GM13977 (cell line): ENCODE results near the gene DENND6B.
A peak's percentile ranks its signal among the peaks of the same experiment; 100 is the strongest.

Experiments
- DNase-seq: peaks from one replicate; pipeline ENCODE4 v3.0.0; 2012; ENCODE audit warnings: low spot score
- CTCF ChIP-seq: IDR thresholded peaks from 2 replicates; pipeline ENCODE4 v1.5.1; 2012; ENCODE audit warnings: mild to moderate bottlenecking, control low read depth; ENCODE audit not compliant: insufficient read depth; ENCODE audit errors: extremely low read depth, missing control alignments
- in situ Hi-C: fragments of 300-500 bp; cut with MboI; formaldehyde crosslinking; loops from one replicate; pipeline ENCODE4 v1.12.0; 2022; ENCODE audit warnings: low sequenced_read_pairs, low pct_unique_long_range_greater_than_20kb, mixed read lengths, inconsistent platforms; ENCODE audit not compliant: unreplicated experiment

Gene DENND6B

DNA sequence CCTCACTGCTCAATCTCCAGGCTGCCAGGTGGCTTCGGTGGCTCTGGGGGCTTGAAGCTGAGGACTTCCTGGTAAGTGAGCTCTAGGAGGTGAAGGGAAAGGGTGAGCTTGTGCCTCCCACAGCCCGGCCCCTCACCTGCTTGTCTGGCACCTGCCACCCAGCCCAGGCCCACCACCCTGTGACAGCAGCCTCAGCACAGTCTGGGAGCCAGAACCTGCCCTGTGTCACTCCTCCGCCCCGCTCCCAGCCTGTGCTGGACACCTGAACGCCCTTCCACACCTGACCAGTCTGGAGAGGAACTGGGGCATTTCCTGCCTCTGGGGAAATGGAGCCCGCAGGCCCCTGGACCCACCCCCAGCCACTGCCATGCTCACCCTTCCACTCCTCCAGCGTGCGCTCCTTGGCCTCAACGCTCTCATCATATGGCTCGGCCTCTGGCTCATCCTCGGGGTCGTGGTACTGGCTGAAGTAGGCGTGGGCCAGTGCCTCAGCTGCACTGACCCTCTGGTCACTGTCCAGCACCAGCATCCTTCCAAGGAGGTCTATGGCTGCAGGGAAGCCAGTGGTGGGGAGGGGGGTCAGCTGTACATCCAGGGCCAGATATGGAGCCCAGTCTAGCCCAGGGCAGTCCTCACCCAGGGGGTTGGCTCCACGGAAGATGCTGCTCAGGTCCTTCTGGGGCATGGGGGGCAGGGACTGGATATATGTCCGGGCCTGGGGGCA lies 61.7 kb downstream of the DENND6B start:
- TF ChIP-seq CTCF = no peak
- DNase-seq = no peak
- in situ Hi-C loops = no loop called here

DNA sequence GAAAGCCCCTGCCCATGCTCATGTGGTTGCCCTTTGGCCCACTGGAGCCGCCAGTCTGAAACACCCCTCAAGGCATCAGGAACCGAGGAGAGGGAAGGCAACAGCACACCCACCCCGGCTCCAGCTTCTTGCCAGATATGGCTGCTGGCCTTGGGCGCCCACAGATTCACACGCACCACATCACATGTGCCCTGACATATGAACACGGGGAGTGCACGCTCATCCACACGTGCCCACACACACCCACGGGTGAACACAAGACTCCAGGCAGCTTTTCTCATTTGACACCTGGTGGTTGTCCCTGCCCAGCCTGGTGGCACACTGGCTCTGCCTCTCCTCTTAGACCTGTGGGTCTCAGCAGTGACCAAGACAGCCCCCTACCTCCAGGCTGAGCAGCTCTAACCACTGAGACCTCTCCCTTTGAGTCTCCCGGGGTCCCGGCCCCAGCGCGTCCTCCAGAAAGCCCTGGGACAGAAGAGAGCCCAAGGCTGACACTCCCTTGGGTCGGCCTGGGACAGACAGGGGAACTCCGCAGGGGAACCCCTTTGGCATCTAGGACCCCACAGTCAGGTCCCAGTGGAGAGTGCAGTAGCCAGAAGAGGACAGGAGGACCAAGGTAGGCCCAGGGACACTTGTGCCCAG lies 62.6 kb downstream of the DENND6B start:
- in situ Hi-C loops = no loop called here
- no peak for TF ChIP-seq CTCF
- no peak for DNase-seq

- in situ Hi-C loops = no loop called here
- TF ChIP-seq CTCF = no peak
Measured at GRCh38 chr22:50262973-50263617, 63.7 kb downstream of the DENND6B start.

GRCh38 chr22:50262460-50262911 lies 64.3 kb downstream of the DENND6B start:
- in situ Hi-C loops = no loop called here
- DNase-seq = no peak
- TF ChIP-seq CTCF = no peak

More at GRCh38 chr22:50262973-50263617, 63.7 kb downstream of the DENND6B start:
- DNase-seq = no peak

GRCh38 chr22:50261615-50262459 lies 65.0 kb downstream of the DENND6B start, which contains the start of gene MAPK12:
Gene MAPK12, minus strand, starts transcription at chr22:50261683. Its CDS starts 174 bp downstream, at chr22:50261509.
- in situ Hi-C loops = no loop called here
- no peak for TF ChIP-seq CTCF
- DNase-seq = peak; percentile 93
